ENCODE data around the gene CDH12. TPM values are rescaled to one million over a fixed set of nuclear protein-coding genes. Genes with fewer than 3 reads are reported as not detected.
A peak's percentile ranks its signal among the peaks of the same experiment; 100 is the strongest.
"Not testable (repeated sequence)": the region's sequence is repeated elsewhere in the genome, so short reads cannot be mapped to it uniquely, and the experiment has no call there.

Gene CDH12
- total and polyA plus RNA-seq, 4 experiments from 2014 or later, result not detected

- peaks cover 0 to 10% (median 4%) of the 10 kb centered on the region in 8 donors for H3K9me3 Mint-ChIP-seq
- no peak overlapping the region for H3K27ac ChIP-seq (ENCODE audit: low read depth, low read length)
- H3K27me3 Mint-ChIP-seq, result no peaks in the 10 kb centered on the region
- H3K36me3 Mint-ChIP-seq, result no peaks in the 10 kb centered on the region
- H3K36me3 ChIP-seq (ENCODE audit: insufficient read depth, low read length), result no peaks in the 10 kb centered on the region
- ChIA-PET POLR2A (ENCODE audit: partially characterized antibody) (no interaction called here), CTCF (ENCODE audit: partially characterized antibody) (no interaction called here)
- DNase-seq, result no peak
- H3K4me1 Mint-ChIP-seq, result no peaks in the 10 kb centered on the region
- H3K4me3 ChIP-seq (ENCODE audit: low read length in 2 of 2), result no peak overlapping the region
- no peaks in the 10 kb centered on the region for H3K27me3 ChIP-seq (ENCODE audit: insufficient read depth, low read length)
- no peak overlapping the region for H3K27ac Mint-ChIP-seq
- intact Hi-C loops (cut with micrococcal nuclease), result no loop called here
- no peaks in the 10 kb centered on the region for H3K9me3 ChIP-seq (ENCODE audit: control insufficient read depth in 1 of 2, low read length in 2 of 2)
- no peak overlapping the region for H3K4me3 Mint-ChIP-seq
- no peaks in the 10 kb centered on the region for H3K4me1 ChIP-seq (ENCODE audit: insufficient read depth, low read length)
Measured at GRCh38 chr5:22542340-22542739, 310.8 kb downstream of the CDH12 start.

- Mint-ChIP-seq H3K9me3 (peaks cover 0 to 18% (median 3%) of the 10 kb centered on the region in 8 donors), H3K4me3 (no peak overlapping the region), H3K4me1 (no peaks in the 10 kb centered on the region), H3K27me3 (no peaks in the 10 kb centered on the region), H3K36me3 (no peaks in the 10 kb centered on the region), H3K27ac (no peak overlapping the region)
- intact Hi-C loops (cut with micrococcal nuclease), result no loop called here
- no peak overlapping the region for H3K4me3 ChIP-seq (ENCODE audit: low read length in 2 of 2)
- H3K9me3 ChIP-seq (ENCODE audit: control insufficient read depth in 1 of 2, low read length in 2 of 2), result no peaks in the 10 kb centered on the region
- ChIA-PET POLR2A (ENCODE audit: partially characterized antibody) (no interaction called here), CTCF (ENCODE audit: partially characterized antibody) (no interaction called here)
- no peak overlapping the region for H3K27ac ChIP-seq (ENCODE audit: low read depth, low read length)
- no peak for DNase-seq
- H3K27me3 ChIP-seq (ENCODE audit: insufficient read depth, low read length), result no peaks in the 10 kb centered on the region
- H3K4me1 ChIP-seq (ENCODE audit: insufficient read depth, low read length), result no peaks in the 10 kb centered on the region
- no peaks in the 10 kb centered on the region for H3K36me3 ChIP-seq (ENCODE audit: insufficient read depth, low read length)
Measured at GRCh38 chr5:22541037-22541436, 312.1 kb downstream of the CDH12 start.

- Histone ChIP-seq H3K27me3 (ENCODE audit: insufficient read depth, low read length) (no peaks in the 10 kb centered on the region), H3K9me3 (ENCODE audit: control insufficient read depth in 1 of 2, low read length in 2 of 2) (no peaks in the 10 kb centered on the region), H3K4me1 (ENCODE audit: insufficient read depth, low read length) (no peaks in the 10 kb centered on the region), H3K27ac (ENCODE audit: low read depth, low read length) (no peak overlapping the region), H3K36me3 (ENCODE audit: insufficient read depth, low read length) (no peaks in the 10 kb centered on the region), H3K4me3 (ENCODE audit: low read length in 2 of 2) (no peak overlapping the region)
- no peaks in the 10 kb centered on the region for H3K4me1 Mint-ChIP-seq
- intact Hi-C loops (cut with micrococcal nuclease), result no loop called here
- no peak overlapping the region for H3K27ac Mint-ChIP-seq
- peaks cover 0 to 19% (median 3%) of the 10 kb centered on the region in 8 donors for H3K9me3 Mint-ChIP-seq
- H3K27me3 Mint-ChIP-seq, result no peaks in the 10 kb centered on the region
- ChIA-PET POLR2A (ENCODE audit: partially characterized antibody) (no interaction called here), CTCF (ENCODE audit: partially characterized antibody) (no interaction called here)
- no peak for DNase-seq
- no peak overlapping the region for H3K4me3 Mint-ChIP-seq
- no peaks in the 10 kb centered on the region for H3K36me3 Mint-ChIP-seq
Measured at GRCh38 chr5:22539762-22540161, 313.4 kb downstream of the CDH12 start.

GRCh38 chr5:22531986-22532385, 321.2 kb downstream of the CDH12 start:
- H3K27me3 ChIP-seq (ENCODE audit: insufficient read depth, low read length), result no peaks in the 10 kb centered on the region
- no peak for DNase-seq
- H3K4me1 ChIP-seq (ENCODE audit: insufficient read depth, low read length), result no peaks in the 10 kb centered on the region
- CTCF ChIA-PET (ENCODE audit: partially characterized antibody), result no interaction called here
- Mint-ChIP-seq H3K36me3 (no peaks in the 10 kb centered on the region), H3K27me3 (no peaks in the 10 kb centered on the region), H3K4me1 (no peaks in the 10 kb centered on the region), H3K27ac (peak overlapping the region in 1 of 7 donors; percentile 25), H3K9me3 (peaks cover 0 to 10% (median 5%) of the 10 kb centered on the region in 8 donors), H3K4me3 (no peak overlapping the region)
- H3K36me3 ChIP-seq (ENCODE audit: insufficient read depth, low read length), result no peaks in the 10 kb centered on the region
- no peak overlapping the region for H3K27ac ChIP-seq (ENCODE audit: low read depth, low read length)
- intact Hi-C loops (cut with micrococcal nuclease), result no loop called here
- peaks cover 0 to 3% of the 10 kb centered on the region in 2 donors for H3K9me3 ChIP-seq (ENCODE audit: control insufficient read depth in 1 of 2, low read length in 2 of 2)
- POLR2A ChIA-PET (ENCODE audit: partially characterized antibody), result no interaction called here
- H3K4me3 ChIP-seq (ENCODE audit: low read length in 2 of 2), result no peak overlapping the region

GRCh38 chr5:22521521-22521920, 331.6 kb downstream of the CDH12 start:
- no peaks in the 10 kb centered on the region for H3K36me3 ChIP-seq (ENCODE audit: insufficient read depth, low read length)
- Mint-ChIP-seq H3K27ac (no peak overlapping the region), H3K4me3 (no peak overlapping the region), H3K9me3 (peaks cover 1 to 16% (median 8%) of the 10 kb centered on the region in 8 donors), H3K36me3 (no peaks in the 10 kb centered on the region), H3K27me3 (no peaks in the 10 kb centered on the region), H3K4me1 (no peaks in the 10 kb centered on the region)
- H3K4me1 ChIP-seq (ENCODE audit: insufficient read depth, low read length), result no peaks in the 10 kb centered on the region
- no peaks in the 10 kb centered on the region for H3K9me3 ChIP-seq (ENCODE audit: control insufficient read depth in 1 of 2, low read length in 2 of 2)
- CTCF ChIA-PET (ENCODE audit: partially characterized antibody), result no interaction called here
- no peak overlapping the region for H3K27ac ChIP-seq (ENCODE audit: low read depth, low read length)
- no peaks in the 10 kb centered on the region for H3K27me3 ChIP-seq (ENCODE audit: insufficient read depth, low read length)
- POLR2A ChIA-PET (ENCODE audit: partially characterized antibody), result no interaction called here
- intact Hi-C loops (cut with micrococcal nuclease), result no loop called here
- DNase-seq, result no peak
- H3K4me3 ChIP-seq (ENCODE audit: low read length in 2 of 2), result no peak overlapping the region

- H3K9me3 ChIP-seq (ENCODE audit: control insufficient read depth in 1 of 2, low read length in 2 of 2); H3K27me3 ChIP-seq (ENCODE audit: insufficient read depth, low read length); H3K4me3 Mint-ChIP-seq; H3K36me3 Mint-ChIP-seq; H3K27me3 Mint-ChIP-seq; H3K27ac Mint-ChIP-seq; DNase-seq; POLR2A ChIA-PET (ENCODE audit: partially characterized antibody); H3K4me1 ChIP-seq (ENCODE audit: insufficient read depth, low read length); intact Hi-C loops (cut with micrococcal nuclease); H3K36me3 ChIP-seq (ENCODE audit: insufficient read depth, low read length); CTCF ChIA-PET (ENCODE audit: partially characterized antibody); H3K27ac ChIP-seq (ENCODE audit: low read depth, low read length); H3K9me3 Mint-ChIP-seq; H3K4me3 ChIP-seq (ENCODE audit: low read length in 2 of 2); H3K4me1 Mint-ChIP-seq: not testable (repeated sequence)
Measured at GRCh38 chr5:22516497-22516896, 336.6 kb downstream of the CDH12 start.

- H3K27ac Mint-ChIP-seq, result no peak overlapping the region
- Histone ChIP-seq H3K4me1 (ENCODE audit: insufficient read depth, low read length) (no peaks in the 10 kb centered on the region), H3K4me3 (ENCODE audit: low read length in 2 of 2) (no peak overlapping the region), H3K36me3 (ENCODE audit: insufficient read depth, low read length) (no peaks in the 10 kb centered on the region), H3K27me3 (ENCODE audit: insufficient read depth, low read length) (no peaks in the 10 kb centered on the region), H3K9me3 (ENCODE audit: control insufficient read depth in 1 of 2, low read length in 2 of 2) (no peaks in the 10 kb centered on the region), H3K27ac (ENCODE audit: low read depth, low read length) (no peak overlapping the region)
- H3K27me3 Mint-ChIP-seq, result no peaks in the 10 kb centered on the region
- H3K36me3 Mint-ChIP-seq, result no peaks in the 10 kb centered on the region
- ChIA-PET POLR2A (ENCODE audit: partially characterized antibody) (no interaction called here), CTCF (ENCODE audit: partially characterized antibody) (no interaction called here)
- no peaks in the 10 kb centered on the region for H3K4me1 Mint-ChIP-seq
- DNase-seq, result no peak
- intact Hi-C loops (cut with micrococcal nuclease), result no loop called here
- no peak overlapping the region for H3K4me3 Mint-ChIP-seq
- peaks cover 0 to 6% (median 4%) of the 10 kb centered on the region in 8 donors for H3K9me3 Mint-ChIP-seq
Measured at GRCh38 chr5:22514231-22514630, 338.9 kb downstream of the CDH12 start.

GRCh38 chr5:22505891-22506290, 347.3 kb downstream of the CDH12 start:
- intact Hi-C loops (cut with micrococcal nuclease), result no loop called here

More at GRCh38 chr5:22505891-22506290, 347.3 kb downstream of the CDH12 start:
- no peaks in the 10 kb centered on the region for H3K27me3 ChIP-seq (ENCODE audit: insufficient read depth, low read length)
- POLR2A ChIA-PET (ENCODE audit: partially characterized antibody), result no interaction called here
- no peak for DNase-seq
- H3K9me3 ChIP-seq (ENCODE audit: control insufficient read depth in 1 of 2, low read length in 2 of 2), result no peaks in the 10 kb centered on the region
- no peaks in the 10 kb centered on the region for H3K36me3 Mint-ChIP-seq
- H3K36me3 ChIP-seq (ENCODE audit: insufficient read depth, low read length), result no peaks in the 10 kb centered on the region
- no peaks in the 10 kb centered on the region for H3K4me1 Mint-ChIP-seq
- H3K4me3 ChIP-seq (ENCODE audit: low read length in 2 of 2), result no peak overlapping the region
- H3K9me3 Mint-ChIP-seq, result peaks cover 0 to 24% (median 6%) of the 10 kb centered on the region in 8 donors
- CTCF ChIA-PET (ENCODE audit: partially characterized antibody), result interaction anchor here (1.2 kb wide), 1 partner anchor 46 kb away, joined by 4 read pairs; no protein-coding TSS in a partner anchor
- no peak overlapping the region for H3K4me3 Mint-ChIP-seq
- no peaks in the 10 kb centered on the region for H3K4me1 ChIP-seq (ENCODE audit: insufficient read depth, low read length)
- no peak overlapping the region for H3K27ac Mint-ChIP-seq
- no peak overlapping the region for H3K27ac ChIP-seq (ENCODE audit: low read depth, low read length)
- no peaks in the 10 kb centered on the region for H3K27me3 Mint-ChIP-seq
